NB4 (cell line): ENCODE results near the gene MMP28.

Source experiments
- CTCF ChIP-seq: IDR thresholded peaks from one replicate; pipeline ENCODE4 v1.5.1; 2012; ENCODE audit warnings: low read depth, low read length
- MAX ChIP-seq: IDR thresholded peaks from 2 replicates; pipeline ENCODE4 v1.6.1; 2011; ENCODE audit warnings: low read depth, low read length
- POLR2A ChIP-seq: IDR thresholded peaks from 2 replicates; pipeline ENCODE4 v1.6.1; 2011; ENCODE audit warnings: mild to moderate bottlenecking; ENCODE audit not compliant: insufficient read length; ENCODE audit errors: extremely low read depth

- TF ChIP-seq POLR2A (no peak), CTCF (no peak), MAX (no peak)
Measured at GRCh38 chr17:35745246-35745645, 50.2 kb downstream of the MMP28 start.
